AG04449 (cell line): Measurements from ENCODE around the gene RESP18.

Source experiments
- CTCF ChIA-PET: fragments of 350-600 bp; formaldehyde crosslinking; extraction: SDS; loops from one replicate; lab custom pipeline; 2021; ENCODE audit warnings: antibody characterized with exemption; lab: Yijun Ruan, JAX
- POLR2A ChIA-PET: fragments of 400-600, 350-600 bp; formaldehyde crosslinking; extraction: SDS; loops from one replicate; lab custom pipeline; 2020; ENCODE audit warnings: antibody characterized with exemption, inconsistent platforms; lab: Yijun Ruan, JAX
- DNase-seq: peaks from one replicate; pipeline ENCODE4 v3.0.0-alpha.2; 2010; ENCODE audit warnings: low read depth, low spot score
- H3K4me3 ChIP-seq: 2 replicates; pipeline ENCODE4 v1.5.1; 2011; ENCODE audit warnings: low read depth, mild to moderate bottlenecking, control low read depth, low read length
- CTCF ChIP-seq: IDR thresholded peaks from one replicate; pipeline ENCODE4 v1.5.1; 2011; ENCODE audit warnings: mild to moderate bottlenecking, moderate library complexity, low read length, control low read depth, inconsistent platforms; ENCODE audit not compliant: insufficient read depth; ENCODE audit errors: missing control alignments

RESP18 gene

GRCh38 chr2:219284501-219285372, 47.8 kb downstream of the RESP18 start:
- no peak overlapping the region for H3K4me3 ChIP-seq
- DNase-seq: no peak
- ChIA-PET POLR2A (interaction anchor here (2.0 kb wide), 1 partner anchor 10 kb away, joined by 7 read pairs; no protein-coding TSS in a partner anchor), CTCF (interaction anchor here (3.0 to 22.1 kb wide), 4 partner anchors 8 to 125 kb away, joined by 9 to 691 read pairs (median 354); partner anchors contain the start of genes DNAJB2 and NHEJ1)
- no peak for TF ChIP-seq CTCF

- no peak for DNase-seq
- CTCF ChIA-PET: interaction anchor here (1.0 to 22.1 kb wide), 5 partner anchors 6 to 124 kb away, joined by 3 to 691 read pairs (median 17); partner anchors contain the start of gene DNAJB2
- H3K4me3 ChIP-seq: no peak overlapping the region
- POLR2A ChIA-PET: no interaction called here
- no peak for TF ChIP-seq CTCF
These were observed 49.5 kb downstream of the RESP18 start for GRCh38 chr2:219282943-219283581.

DNA sequence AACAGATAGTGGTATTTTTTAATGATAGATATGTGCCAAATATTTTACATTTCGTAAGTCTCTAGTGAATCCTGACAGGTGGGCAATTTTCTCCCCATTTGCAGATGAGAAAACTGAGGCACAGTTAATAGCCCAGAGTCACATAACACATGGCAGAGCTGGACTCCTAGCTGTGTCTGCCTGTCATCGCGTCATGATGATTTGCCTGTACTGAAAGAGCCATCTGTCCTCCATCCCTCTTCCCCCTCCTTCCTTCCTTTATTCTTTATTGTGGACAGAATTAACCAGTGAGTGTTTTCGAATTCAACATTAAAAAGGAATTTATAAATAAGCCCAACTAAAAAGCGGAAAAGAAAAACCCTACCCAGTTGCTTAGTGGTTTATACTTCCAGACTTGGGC, 50.2 kb downstream of the RESP18 start:
- TF ChIP-seq CTCF: no peak
- POLR2A ChIA-PET: no interaction called here
- H3K4me3 ChIP-seq: no peak overlapping the region
- CTCF ChIA-PET: interaction anchor here (1.0 to 21.6 kb wide), 3 partner anchors 12 to 123 kb away, joined by 3 to 691 read pairs (median 17); no protein-coding TSS in a partner anchor
- no peak for DNase-seq

DNA sequence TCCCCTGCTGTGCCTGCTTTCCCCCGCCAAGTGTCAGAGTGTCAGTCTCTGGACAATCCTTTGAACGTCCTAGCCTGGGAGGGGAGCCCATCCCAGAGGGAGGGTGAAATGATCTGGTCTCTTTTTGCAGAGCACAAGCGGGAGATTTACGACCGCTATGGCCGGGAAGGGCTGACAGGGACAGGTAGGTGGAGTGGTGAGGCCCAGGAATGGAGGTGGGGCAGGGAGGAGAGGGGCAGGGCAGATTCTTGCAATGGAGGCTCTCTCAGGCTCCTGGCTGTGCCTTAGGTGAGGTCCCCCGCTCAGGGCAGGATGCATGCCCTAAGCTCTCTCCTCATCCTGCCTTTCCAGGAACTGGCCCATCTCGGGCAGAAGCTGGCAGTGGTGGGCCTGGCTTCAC, 51.0 kb downstream of the RESP18 start:
- no peak overlapping the region for H3K4me3 ChIP-seq
- POLR2A ChIA-PET: no interaction called here
- DNase-seq: no peak
- CTCF ChIA-PET: interaction anchor here (2.4 to 21.6 kb wide), 3 partner anchors 13 to 122 kb away, joined by 8 to 691 read pairs (median 17); no protein-coding TSS in a partner anchor
- no peak for TF ChIP-seq CTCF

- no peak for TF ChIP-seq CTCF
- CTCF ChIA-PET: interaction anchor here (1.0 to 21.6 kb wide), 7 partner anchors 14 to 249 kb away, joined by 3 to 691 read pairs (median 7); partner anchors contain the start of gene CNPPD1
- DNase-seq: no peak
- POLR2A ChIA-PET: interaction anchor here (0.7 kb wide), 1 partner anchor 11 kb away, joined by 3 read pairs; no protein-coding TSS in a partner anchor
- peak overlapping the region; percentile 78 for H3K4me3 ChIP-seq
These were observed 51.9 kb downstream of the RESP18 start for GRCh38 chr2:219280651-219281050.
